IPS DF 6.9 (cell line): ENCODE results near the gene ZNF385B.
"Not testable (repeated sequence)": the region's sequence is repeated elsewhere in the genome, so short reads cannot be mapped to it uniquely, and the experiment has no call there.

Experiments used
- DNase-seq: peaks from one replicate; pipeline ENCODE4 v3.0.0-alpha.2; 2013; ENCODE audit warnings: low read depth, low spot score
- H3K27ac ChIP-seq: one replicate; pipeline ENCODE4 v1.5.1; 2013; ENCODE audit warnings: low read length, control low read depth
- H3K27me3 ChIP-seq: 2 replicates; pipeline ENCODE4 v1.6.1; 2013; ENCODE audit warnings: mild to moderate bottlenecking, low read length; ENCODE audit not compliant: control insufficient read depth, insufficient read depth
- H3K36me3 ChIP-seq: 2 replicates; pipeline ENCODE4 v1.6.1; 2013; ENCODE audit warnings: low read length; ENCODE audit not compliant: control insufficient read depth, insufficient read depth
- H3K4me1 ChIP-seq: 2 replicates; pipeline ENCODE4 v1.6.1; 2013; ENCODE audit warnings: low read length; ENCODE audit not compliant: control insufficient read depth, insufficient read depth
- H3K4me3 ChIP-seq: 2 replicates; pipeline ENCODE4 v1.5.1; 2013; ENCODE audit warnings: mild to moderate bottlenecking, low read length
- H3K9me3 ChIP-seq: 2 replicates; pipeline ENCODE4 v1.6.1; 2013; ENCODE audit warnings: low read length, inconsistent platforms; ENCODE audit not compliant: control insufficient read depth, insufficient read depth
- WGBS: extraction: QIAGEN DNeasy Blood & Tissue Kit; methylation state at CpG from one replicate; pipeline ENCODE4 v1.1.7; 2013; ENCODE audit warnings: mixed read lengths, missing lambda C conversion rate; ENCODE audit not compliant: insufficient read length, insufficient coverage; 5-methylcytosine and 5-hydroxymethylcytosine counted together

Gene ZNF385B

GRCh38 chr2:179636100-179636980 lies 225.1 kb downstream of the ZNF385B start:
- H3K4me3 ChIP-seq: no peak overlapping the region
- H3K36me3 ChIP-seq: no peaks in the 10 kb centered on the region
- H3K4me1 ChIP-seq: no peaks in the 10 kb centered on the region
- H3K27ac ChIP-seq: no peak overlapping the region
- no CpG with 5 or more reads among the region's 6 CpGs for WGBS
- no peaks in the 10 kb centered on the region for H3K9me3 ChIP-seq
- DNase-seq: no peak
- no peaks in the 10 kb centered on the region for H3K27me3 ChIP-seq

GRCh38 chr2:179631769-179632385 lies 229.5 kb downstream of the ZNF385B start:
- not testable (repeated sequence) for H3K27me3 ChIP-seq, DNase-seq, H3K4me1 ChIP-seq, H3K36me3 ChIP-seq, H3K9me3 ChIP-seq, H3K4me3 ChIP-seq, H3K27ac ChIP-seq
- no CpG with 5 or more reads among the region's 2 CpGs for WGBS

GRCh38 chr2:179629776-179630175 lies 231.6 kb downstream of the ZNF385B start:
- not testable (repeated sequence) for DNase-seq, H3K27ac ChIP-seq, H3K4me1 ChIP-seq, H3K4me3 ChIP-seq, H3K36me3 ChIP-seq, H3K9me3 ChIP-seq, H3K27me3 ChIP-seq
- no CpG with 5 or more reads among the region's 5 CpGs for WGBS

GRCh38 chr2:179626261-179626660 lies 235.2 kb downstream of the ZNF385B start:
- H3K36me3 ChIP-seq: no peaks in the 10 kb centered on the region
- no peak for DNase-seq
- H3K4me1 ChIP-seq: no peaks in the 10 kb centered on the region
- H3K27me3 ChIP-seq: no peaks in the 10 kb centered on the region
- no CpG with 5 or more reads among the region's 2 CpGs for WGBS
- no peak overlapping the region for H3K27ac ChIP-seq
- H3K9me3 ChIP-seq: no peaks in the 10 kb centered on the region
- no peak overlapping the region for H3K4me3 ChIP-seq

- Histone ChIP-seq H3K4me3 (no peak overlapping the region), H3K36me3 (no peaks in the 10 kb centered on the region), H3K4me1 (no peaks in the 10 kb centered on the region), H3K27me3 (no peaks in the 10 kb centered on the region), H3K9me3 (no peaks in the 10 kb centered on the region), H3K27ac (no peak overlapping the region)
- no peak for DNase-seq
- WGBS: no CpG with 5 or more reads among the region's 3 CpGs
These were observed 238.6 kb downstream of the ZNF385B start for GRCh38 chr2:179622635-179623300.

- Histone ChIP-seq H3K27ac (no peak overlapping the region), H3K4me1 (no peaks in the 10 kb centered on the region), H3K36me3 (no peaks in the 10 kb centered on the region), H3K27me3 (no peaks in the 10 kb centered on the region), H3K4me3 (no peak overlapping the region), H3K9me3 (no peaks in the 10 kb centered on the region)
- no CpG with 5 or more reads among the region's 1 CpG for WGBS
- no peak for DNase-seq
These were observed 239.3 kb downstream of the ZNF385B start for GRCh38 chr2:179622112-179622511.

GRCh38 chr2:179619947-179620467 lies 241.4 kb downstream of the ZNF385B start:
- H3K4me1 ChIP-seq: no peaks in the 10 kb centered on the region
- no peaks in the 10 kb centered on the region for H3K36me3 ChIP-seq
- H3K27ac ChIP-seq: no peak overlapping the region
- DNase-seq: no peak
- no peaks in the 10 kb centered on the region for H3K27me3 ChIP-seq
- H3K9me3 ChIP-seq: no peaks in the 10 kb centered on the region
- H3K4me3 ChIP-seq: no peak overlapping the region
- no CpG with 5 or more reads among the region's 1 CpG for WGBS

GRCh38 chr2:179614121-179614520 lies 247.3 kb downstream of the ZNF385B start:
- no peak for DNase-seq
- no CpG with 5 or more reads among the region's 3 CpGs for WGBS
- H3K36me3 ChIP-seq: no peaks in the 10 kb centered on the region

GRCh38 chr2:179613701-179614100 lies 247.7 kb downstream of the ZNF385B start:
- Histone ChIP-seq H3K9me3 (no peaks in the 10 kb centered on the region), H3K27me3 (no peaks in the 10 kb centered on the region), H3K36me3 (no peaks in the 10 kb centered on the region), H3K4me1 (peaks cover 1% of the 10 kb centered on the region; the same call in 1 of the 2 replicates), H3K4me3 (no peak overlapping the region), H3K27ac (no peak overlapping the region)
- DNase-seq: no peak
- WGBS: no CpG with 5 or more reads among the region's 4 CpGs

More at GRCh38 chr2:179614121-179614520, 247.3 kb downstream of the ZNF385B start:
- Histone ChIP-seq H3K27ac (no peak overlapping the region), H3K9me3 (no peaks in the 10 kb centered on the region), H3K27me3 (no peaks in the 10 kb centered on the region), H3K4me1 (peaks cover 1% of the 10 kb centered on the region; the same call in 1 of the 2 replicates), H3K4me3 (no peak overlapping the region)

- no peaks in the 10 kb centered on the region for H3K9me3 ChIP-seq
- no CpG with 5 or more reads among the region's 2 CpGs for whole genome bisulfite sequencing
- H3K27ac ChIP-seq: no peak overlapping the region
- no peak overlapping the region for H3K4me3 ChIP-seq
- no peak for DNase-seq
- H3K36me3 ChIP-seq: no peaks in the 10 kb centered on the region
- no peaks in the 10 kb centered on the region for H3K27me3 ChIP-seq
- peaks cover 1% of the 10 kb centered on the region; the same call in 1 of the 2 replicates for H3K4me1 ChIP-seq
These were observed 248.1 kb downstream of the ZNF385B start for GRCh38 chr2:179613299-179613651.
